Measurements from ENCODE around the gene ENPP3.

DNA sequence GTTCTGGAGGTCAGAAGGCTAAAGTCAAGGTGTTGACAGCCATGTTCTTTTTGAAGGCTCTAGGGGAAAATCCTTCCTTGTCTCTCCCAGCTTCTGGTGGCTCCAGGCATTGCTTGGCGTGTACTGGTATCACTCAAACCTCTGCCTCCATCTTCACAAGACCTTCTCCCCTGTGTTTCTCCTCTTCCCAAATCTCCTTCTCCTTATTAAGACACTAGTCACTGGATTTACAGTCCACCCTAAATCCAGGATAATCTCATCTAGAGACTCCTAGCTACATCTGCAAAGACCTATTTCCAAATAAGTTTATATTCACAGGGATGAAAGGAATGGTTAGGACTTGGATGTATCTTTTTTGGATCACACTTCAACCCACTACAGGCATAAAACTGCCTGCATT is 99.7 kb downstream of the ENPP3 start:
- no peak for TF ChIP-seq POLR2A (IDR thresholded peaks at IDR 0.05; ENCODE audit: low read depth, low read length)
- TF ChIP-seq POLR2AphosphoS5 (IDR thresholded peaks at IDR 0.05; ENCODE audit: low read depth, low read length), result no peak
- no peak for TF ChIP-seq TAF1 (IDR thresholded peaks at IDR 0.05; ENCODE audit: borderline replicate concordance, low read depth, low read length)
